Neural crest cell (in vitro differentiated cells): Measurements from ENCODE around the gene FHDC1. TPM values are rescaled to one million over a fixed set of nuclear protein-coding genes. Genes with fewer than 3 reads are reported as not detected.
A peak's percentile ranks its signal among the peaks of the same experiment; 100 is the strongest.

Experiments
- DNase-seq: peaks from one replicate; pipeline ENCODE4 v3.0.0; 2021; ENCODE audit warnings: low read depth, mixed read lengths, low spot score
- H3K27ac Mint-ChIP-seq: one replicate; pipeline ENCODE4 v1.8.0; 2021; ENCODE audit warnings: mild to moderate bottlenecking, mixed read lengths; ENCODE audit not compliant: unreplicated experiment
- H3K27me3 Mint-ChIP-seq: 2 replicates; pipeline ENCODE4 v1.8.0; 2021; ENCODE audit warnings: low read depth, mild to moderate bottlenecking, mixed read lengths
- H3K36me3 Mint-ChIP-seq: 2 replicates; pipeline ENCODE4 v1.8.0; 2021; ENCODE audit warnings: low read depth, mild to moderate bottlenecking, mixed read lengths
- H3K4me1 Mint-ChIP-seq: 2 replicates; pipeline ENCODE4 v1.8.0; 2021; ENCODE audit warnings: mixed read lengths
- H3K4me3 Mint-ChIP-seq: one replicate; pipeline ENCODE4 v1.8.0; 2021; ENCODE audit warnings: mild to moderate bottlenecking, mixed read lengths
- H3K9me3 Mint-ChIP-seq: 2 replicates; pipeline ENCODE4 v1.8.0; 2021; ENCODE audit warnings: mixed read lengths
- CTCF ChIP-seq: fragments of 200-600 bp; sonication (generic); conservative IDR thresholded peaks from 2 replicates; pipeline ENCODE4 v1.5.0; 2021; ENCODE audit warnings: antibody characterized with exemption, mild to moderate bottlenecking
- total RNA-seq: library from RNA; stranded (reverse); gene quantifications from 2 replicates; pipeline ENCODE4 v1.2.1, GENCODE V29; 2021

FHDC1 gene
- total RNA-seq, 1 donor from 2014 or later: 52.0 TPM

GRCh38 chr4:152921284-152921683, 14.8 kb upstream of the FHDC1 start:
- H3K4me3 Mint-ChIP-seq: no peak overlapping the region
- H3K9me3 Mint-ChIP-seq: peaks cover 17% of the 10 kb centered on the region
- H3K27ac Mint-ChIP-seq: no peak overlapping the region
- peaks cover 30% of the 10 kb centered on the region for H3K4me1 Mint-ChIP-seq
- TF ChIP-seq CTCF: no peak
- no peaks in the 10 kb centered on the region for H3K27me3 Mint-ChIP-seq
- H3K36me3 Mint-ChIP-seq: peaks cover 41% of the 10 kb centered on the region
- no peak for DNase-seq

GRCh38 chr4:152925851-152926250, 10.3 kb upstream of the FHDC1 start:
- TF ChIP-seq CTCF: no peak
- peaks cover 8% of the 10 kb centered on the region for H3K9me3 Mint-ChIP-seq
- no peak overlapping the region for H3K4me3 Mint-ChIP-seq
- no peak overlapping the region for H3K27ac Mint-ChIP-seq
- no peak for DNase-seq
- no peaks in the 10 kb centered on the region for H3K27me3 Mint-ChIP-seq
- H3K36me3 Mint-ChIP-seq: peaks cover 25% of the 10 kb centered on the region
- peaks cover 31% of the 10 kb centered on the region for H3K4me1 Mint-ChIP-seq

- Mint-ChIP-seq H3K9me3 (peaks cover 3% of the 10 kb centered on the region), H3K27ac (no peak overlapping the region), H3K4me1 (peaks cover 38% of the 10 kb centered on the region), H3K27me3 (no peaks in the 10 kb centered on the region), H3K4me3 (no peak overlapping the region), H3K36me3 (peaks cover 18% of the 10 kb centered on the region)
- TF ChIP-seq CTCF: no peak
- DNase-seq: no peak
Observed at GRCh38 chr4:152926959-152927358, 9.2 kb upstream of the FHDC1 start.

- Mint-ChIP-seq H3K27me3 (peaks cover 2% of the 10 kb centered on the region), H3K4me3 (peak overlapping the region; percentile 20), H3K9me3 (peaks cover 3% of the 10 kb centered on the region), H3K27ac (no peak overlapping the region), H3K36me3 (peaks cover 17% of the 10 kb centered on the region), H3K4me1 (peaks cover 38% of the 10 kb centered on the region)
- no peak for DNase-seq
- no peak for TF ChIP-seq CTCF
Observed at GRCh38 chr4:152927737-152928136, 8.4 kb upstream of the FHDC1 start.

- no peak for TF ChIP-seq CTCF
- Mint-ChIP-seq H3K4me1 (peaks cover 38% of the 10 kb centered on the region), H3K27ac (no peak overlapping the region), H3K27me3 (peaks cover 7% of the 10 kb centered on the region), H3K4me3 (no peak overlapping the region), H3K9me3 (peaks cover 3% of the 10 kb centered on the region), H3K36me3 (peaks cover 17% of the 10 kb centered on the region)
- no peak for DNase-seq
Observed at GRCh38 chr4:152928286-152928685, 7.8 kb upstream of the FHDC1 start.

GRCh38 chr4:152929888-152930287, 6.2 kb upstream of the FHDC1 start:
- Mint-ChIP-seq H3K27me3 (peaks cover 22% of the 10 kb centered on the region), H3K4me1 (peaks cover 52% of the 10 kb centered on the region), H3K36me3 (peaks cover 17% of the 10 kb centered on the region), H3K4me3 (no peak overlapping the region), H3K9me3 (peaks cover 3% of the 10 kb centered on the region), H3K27ac (peak overlapping the region; percentile 25)
- DNase-seq: no peak
- no peak for TF ChIP-seq CTCF
